BE2C (cell line): ENCODE data around the gene PALM3.
"Not testable (repeated sequence)": the region's sequence is repeated elsewhere in the genome, so short reads cannot be mapped to it uniquely, and the experiment has no call there.

Experiments used
- DNase-seq: peaks from one replicate; pipeline ENCODE4 v3.0.0-alpha.2; 2020
- H3K27me3 ChIP-seq: fragments of 250-450 bp; sonication (Bioruptor Pico); 2 replicates; pipeline ENCODE4 v1.5.1; 2020; ENCODE audit warnings: mild to moderate bottlenecking
- H3K36me3 ChIP-seq: fragments of 250-450 bp; sonication (Bioruptor Pico); 2 replicates; pipeline ENCODE4 v1.5.1; 2020; ENCODE audit warnings: mild to moderate bottlenecking
- H3K4me1 ChIP-seq: fragments of 250-450 bp; sonication (Bioruptor Pico); 2 replicates; pipeline ENCODE4 v1.5.1; 2020
- H3K4me3 ChIP-seq: 2 replicates; pipeline ENCODE4 v1.5.1; 2011; ENCODE audit warnings: low read depth, low read length
- H3K9me3 ChIP-seq: fragments of 250-450 bp; sonication (Bioruptor Pico); 2 replicates; pipeline ENCODE4 v1.5.1; 2020
- TF ChIP-seq, protein P1 (sequence below): IDR thresholded peaks from 2 replicates; pipeline ENCODE4 v1.5.1; 2012; ENCODE audit warnings: mild to moderate bottlenecking, low read depth, low read length

PALM3 gene

DNA sequence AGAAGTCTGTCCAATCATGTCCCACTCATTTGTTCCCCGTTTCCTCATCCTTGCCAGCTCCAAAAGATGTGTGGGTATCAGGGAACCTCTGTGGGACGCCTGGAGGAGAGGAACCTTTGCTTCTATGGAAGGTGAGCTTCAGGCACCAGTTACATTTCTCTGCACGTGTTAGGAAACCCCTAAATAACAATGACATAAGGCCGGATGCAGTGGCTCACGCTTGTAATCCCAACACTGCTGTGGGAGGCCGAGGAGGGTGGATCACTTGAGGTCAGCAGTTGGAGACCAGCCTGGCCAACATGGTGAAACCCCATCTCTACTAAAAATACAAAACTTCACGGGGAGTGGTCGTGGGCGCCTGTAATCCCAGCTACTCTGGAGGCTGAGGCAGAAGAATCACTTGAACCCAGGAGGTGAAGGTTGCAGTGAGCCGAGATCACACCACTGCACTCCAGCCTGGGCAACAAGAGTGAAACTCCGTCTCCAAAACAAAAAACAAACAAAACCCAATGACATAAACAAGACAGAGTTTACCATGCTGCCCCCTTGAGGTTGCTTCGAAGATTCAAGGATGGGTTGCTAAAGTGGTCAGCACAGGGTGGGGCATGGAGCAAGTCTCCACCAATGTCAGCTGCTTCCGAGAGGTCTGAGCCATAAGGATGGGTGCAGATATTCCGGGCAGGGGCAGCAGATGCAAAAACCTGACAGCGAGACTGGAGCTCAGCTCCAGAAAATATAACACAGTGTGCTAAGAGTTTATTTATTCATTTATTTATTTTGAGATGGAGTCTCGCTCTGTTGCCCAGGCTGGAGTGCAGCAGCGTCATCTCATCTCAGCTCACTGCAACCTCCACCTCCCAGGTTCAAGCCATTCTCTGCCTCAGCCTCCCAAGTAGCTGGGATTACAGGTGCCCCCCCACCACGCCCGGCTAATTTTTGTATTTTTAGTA is 18.9 kb downstream of the PALM3 start:
- H3K36me3 ChIP-seq, H3K4me3 ChIP-seq, H3K9me3 ChIP-seq, H3K27me3 ChIP-seq, H3K4me1 ChIP-seq: not testable (repeated sequence)
- peak; percentile 69 for DNase-seq
- TF ChIP-seq, protein P1, sequence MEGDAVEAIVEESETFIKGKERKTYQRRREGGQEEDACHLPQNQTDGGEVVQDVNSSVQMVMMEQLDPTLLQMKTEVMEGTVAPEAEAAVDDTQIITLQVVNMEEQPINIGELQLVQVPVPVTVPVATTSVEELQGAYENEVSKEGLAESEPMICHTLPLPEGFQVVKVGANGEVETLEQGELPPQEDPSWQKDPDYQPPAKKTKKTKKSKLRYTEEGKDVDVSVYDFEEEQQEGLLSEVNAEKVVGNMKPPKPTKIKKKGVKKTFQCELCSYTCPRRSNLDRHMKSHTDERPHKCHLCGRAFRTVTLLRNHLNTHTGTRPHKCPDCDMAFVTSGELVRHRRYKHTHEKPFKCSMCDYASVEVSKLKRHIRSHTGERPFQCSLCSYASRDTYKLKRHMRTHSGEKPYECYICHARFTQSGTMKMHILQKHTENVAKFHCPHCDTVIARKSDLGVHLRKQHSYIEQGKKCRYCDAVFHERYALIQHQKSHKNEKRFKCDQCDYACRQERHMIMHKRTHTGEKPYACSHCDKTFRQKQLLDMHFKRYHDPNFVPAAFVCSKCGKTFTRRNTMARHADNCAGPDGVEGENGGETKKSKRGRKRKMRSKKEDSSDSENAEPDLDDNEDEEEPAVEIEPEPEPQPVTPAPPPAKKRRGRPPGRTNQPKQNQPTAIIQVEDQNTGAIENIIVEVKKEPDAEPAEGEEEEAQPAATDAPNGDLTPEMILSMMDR = peak; percentile 72

DNA sequence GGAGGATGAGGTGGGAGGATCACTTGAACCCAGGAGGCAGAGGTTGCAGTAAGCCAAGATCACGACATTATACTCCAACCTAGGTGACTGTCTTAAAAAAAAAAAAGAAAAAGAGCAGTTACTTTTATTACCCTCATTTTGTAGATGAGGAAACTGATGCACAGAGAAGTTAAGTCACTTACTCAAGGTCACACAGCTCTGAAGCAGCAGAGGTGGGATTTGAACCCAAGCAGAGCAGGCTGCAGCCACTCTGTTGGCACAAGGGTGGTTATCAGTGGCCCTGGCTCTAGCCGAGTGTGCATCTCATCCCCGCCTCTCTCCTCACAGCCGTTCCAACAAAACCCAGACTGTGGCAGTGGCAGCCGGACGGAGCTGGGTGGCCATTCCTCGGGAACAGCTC is 22.7 kb downstream of the PALM3 start:
- no peaks in the 10 kb centered on the region for H3K4me1 ChIP-seq
- no peak for DNase-seq
- no peak overlapping the region for H3K4me3 ChIP-seq
- TF ChIP-seq, protein P1 = no peak
- no peaks in the 10 kb centered on the region for H3K27me3 ChIP-seq
- H3K36me3 ChIP-seq = no peaks in the 10 kb centered on the region
- no peaks in the 10 kb centered on the region for H3K9me3 ChIP-seq

DNA sequence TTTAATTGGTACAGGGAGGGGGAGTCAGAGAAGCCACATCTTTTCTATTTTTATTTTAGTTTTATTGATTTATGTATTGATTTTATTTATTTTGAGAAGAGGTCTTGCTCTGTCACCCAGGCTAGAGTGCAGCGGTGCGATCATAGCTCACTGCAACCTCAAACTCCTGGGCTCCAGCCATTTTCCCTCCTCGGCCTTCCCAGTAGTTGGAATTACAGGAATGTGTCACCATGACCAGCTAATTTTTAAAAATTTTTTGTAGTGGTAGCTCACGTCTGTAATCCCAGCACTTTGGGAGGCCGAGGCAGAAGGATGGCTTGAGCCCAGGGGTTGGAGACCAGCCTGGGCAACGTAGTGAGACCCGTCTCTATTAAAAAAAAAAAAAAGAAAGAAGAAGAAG is 26.2 kb downstream of the PALM3 start:
- H3K4me1 ChIP-seq = no peaks in the 10 kb centered on the region
- TF ChIP-seq, protein P1 = no peak
- no peaks in the 10 kb centered on the region for H3K27me3 ChIP-seq
- no peaks in the 10 kb centered on the region for H3K9me3 ChIP-seq
- H3K4me3 ChIP-seq = no peak overlapping the region
- DNase-seq = no peak
- H3K36me3 ChIP-seq = no peaks in the 10 kb centered on the region

DNA sequence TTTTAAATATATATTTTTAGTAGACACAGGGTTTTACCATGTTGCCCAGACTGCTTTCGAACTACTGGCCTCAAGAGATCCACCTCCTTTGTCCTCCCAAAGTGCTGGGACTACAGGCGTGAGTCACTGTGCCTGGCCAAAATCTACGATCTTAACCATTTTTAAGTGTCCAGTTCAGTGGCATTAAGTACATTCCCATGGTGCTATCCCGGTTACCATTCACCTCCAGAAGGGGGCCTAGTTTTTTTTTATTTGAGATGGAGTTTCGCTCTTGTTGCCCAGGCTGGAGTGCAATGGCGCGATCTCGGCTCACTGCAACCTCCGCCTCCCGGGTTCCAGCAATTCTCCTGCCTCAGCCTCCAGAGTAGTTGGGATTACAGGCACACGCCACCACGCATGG is 26.7 kb downstream of the PALM3 start:
- not testable (repeated sequence) for H3K9me3 ChIP-seq, H3K4me1 ChIP-seq, DNase-seq, H3K36me3 ChIP-seq, H3K27me3 ChIP-seq, H3K4me3 ChIP-seq
- TF ChIP-seq, protein P1 = 0 out of 2 replicates have a peak, but pooled peaks have one; percentile 6

DNA sequence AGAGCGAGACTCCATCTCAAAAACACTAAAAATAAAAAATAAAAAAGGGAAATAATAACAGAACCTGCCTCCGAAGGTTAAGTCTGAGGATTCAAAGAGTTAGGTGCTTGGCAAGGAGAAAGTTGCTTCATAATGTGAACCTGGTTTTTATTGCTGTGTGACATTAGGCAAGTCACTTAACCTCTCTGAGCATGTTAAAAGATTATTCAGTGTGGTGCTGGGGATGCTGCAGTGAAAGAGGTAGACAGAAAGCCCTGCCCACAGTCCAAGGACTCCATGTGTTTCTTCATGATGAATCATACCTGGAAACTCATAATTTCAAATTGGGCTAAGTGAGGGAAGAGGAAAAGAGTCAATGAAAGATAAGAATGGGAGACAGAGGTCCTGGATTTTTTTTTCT is 27.9 kb downstream of the PALM3 start:
- TF ChIP-seq, protein P1 = no peak
- Histone ChIP-seq H3K9me3 (no peaks in the 10 kb centered on the region), H3K4me3 (no peak overlapping the region), H3K27me3 (no peaks in the 10 kb centered on the region), H3K4me1 (no peaks in the 10 kb centered on the region), H3K36me3 (no peaks in the 10 kb centered on the region)
- no peak for DNase-seq

DNA sequence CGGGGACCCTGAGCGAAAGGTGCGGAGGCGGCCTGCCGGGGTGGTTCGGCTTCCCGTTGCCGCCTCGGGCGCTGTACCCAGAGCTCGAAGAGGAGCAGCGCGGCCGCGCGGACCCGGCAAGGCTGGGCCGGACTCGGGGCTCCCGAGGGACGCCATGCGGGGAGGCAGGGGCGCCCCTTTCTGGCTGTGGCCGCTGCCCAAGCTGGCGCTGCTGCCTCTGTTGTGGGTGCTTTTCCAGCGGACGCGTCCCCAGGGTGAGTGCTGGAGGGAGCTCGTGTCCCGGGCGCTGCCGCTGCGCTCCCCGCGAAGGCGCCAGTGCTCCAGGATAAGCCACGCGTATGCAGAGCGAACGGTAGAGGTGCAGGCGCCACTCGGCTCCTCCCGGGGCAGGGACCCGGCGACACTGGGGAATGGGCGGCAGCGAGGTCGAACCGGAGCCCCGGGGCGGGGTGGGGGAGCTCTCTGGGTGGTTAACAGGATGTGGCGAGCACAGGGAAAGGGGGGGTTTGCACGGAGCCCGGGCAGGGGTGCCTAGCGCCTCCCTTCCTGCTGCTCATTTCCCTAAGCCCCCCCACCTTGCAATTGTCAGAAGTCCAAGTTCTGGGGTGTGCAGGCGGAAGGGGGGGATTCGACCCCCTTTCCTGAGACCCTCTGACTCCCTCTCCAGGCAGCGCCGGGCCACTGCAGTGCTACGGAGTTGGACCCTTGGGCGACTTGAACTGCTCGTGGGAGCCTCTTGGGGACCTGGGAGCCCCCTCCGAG is 30.0 kb downstream of the PALM3 start, which contains the start of gene IL27RA:
Gene IL27RA (plus strand): TSS at position 44 of the 762 bp plus-strand sequence. CDS start 111 bp downstream, at position 155.
- no peaks in the 10 kb centered on the region for H3K27me3 ChIP-seq
- H3K4me3 ChIP-seq = peak within 1 kb of the TSS; percentile 71
- no peaks in the 10 kb centered on the region for H3K36me3 ChIP-seq
- TF ChIP-seq, protein P1 = peak; percentile 76
- DNase-seq = peak; percentile 70
- H3K4me1 ChIP-seq = no peaks in the 10 kb centered on the region
- no peaks in the 10 kb centered on the region for H3K9me3 ChIP-seq
